GM18505 (cell line): Measurements from ENCODE around the gene TFEB.

ENCODE experiments used
- ATAC-seq: cut with Tn5 transposase; IDR thresholded peaks from one replicate; pipeline ENCODE4 v1.9.1; 2021; ENCODE audit not compliant: unreplicated experiment
- POLR2A ChIP-seq: IDR thresholded peaks from 4 replicates; pipeline ENCODE4 v1.6.1; 2011; ENCODE audit warnings: borderline replicate concordance; ENCODE audit not compliant: insufficient read depth, insufficient read length; ENCODE audit errors: extremely low read depth

Gene TFEB

GRCh38 chr6:41729624-41730023 is 5.8 kb downstream of the TFEB start:
- ATAC-seq = no peak
- TF ChIP-seq POLR2A = no peak

GRCh38 chr6:41728954-41729353 is 6.5 kb downstream of the TFEB start:
- peak; percentile 33 for TF ChIP-seq POLR2A
- no peak for ATAC-seq

DNA sequence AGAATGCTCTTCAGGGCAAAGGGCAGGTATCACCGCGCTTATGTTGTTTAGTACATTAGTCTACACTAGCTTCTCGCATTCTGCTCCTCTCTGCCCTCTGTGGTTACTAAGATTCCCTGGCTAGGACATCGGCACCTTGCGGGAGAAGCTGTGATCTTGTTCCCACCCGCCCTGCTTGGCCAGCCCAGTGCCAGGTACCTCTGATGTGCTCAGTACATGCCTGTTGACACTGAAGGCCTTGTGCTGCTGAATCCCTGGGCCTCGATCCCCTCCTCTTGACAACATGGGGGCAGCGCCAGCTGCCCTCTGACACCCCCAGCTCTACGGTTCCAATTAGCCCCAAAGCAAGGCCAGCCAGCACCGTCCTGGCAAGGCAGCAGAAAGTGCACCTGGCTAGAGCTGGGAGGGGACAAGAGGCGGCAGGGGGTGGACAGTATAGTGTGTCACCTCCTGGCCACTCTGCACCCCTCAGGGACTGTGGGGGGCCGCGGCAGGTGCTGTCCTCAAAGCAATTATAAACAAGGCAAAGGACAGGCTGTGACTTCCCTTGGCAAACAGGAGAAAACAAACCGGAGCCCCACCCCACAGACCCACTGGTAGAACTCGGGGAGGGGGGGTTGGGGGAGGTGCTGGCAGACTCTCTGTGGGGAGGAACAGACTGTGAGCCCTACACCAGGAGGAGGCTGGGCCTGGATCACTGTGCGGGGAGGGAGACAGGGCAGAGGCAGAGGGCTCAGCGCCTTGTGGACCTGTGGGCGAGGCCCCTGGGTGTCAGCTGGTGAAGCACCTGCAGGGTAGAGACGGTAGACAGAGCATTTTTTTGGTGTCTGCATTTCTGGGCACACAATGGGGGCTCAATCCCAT is 7.1 kb downstream of the TFEB start:
- no peak for ATAC-seq
- TF ChIP-seq POLR2A = no peak

GRCh38 chr6:41727705-41728072 is 7.7 kb downstream of the TFEB start:
- no peak for TF ChIP-seq POLR2A
- ATAC-seq = no peak

- no peak for ATAC-seq
- no peak for TF ChIP-seq POLR2A
These were observed 8.5 kb downstream of the TFEB start for GRCh38 chr6:41726876-41727275.

DNA sequence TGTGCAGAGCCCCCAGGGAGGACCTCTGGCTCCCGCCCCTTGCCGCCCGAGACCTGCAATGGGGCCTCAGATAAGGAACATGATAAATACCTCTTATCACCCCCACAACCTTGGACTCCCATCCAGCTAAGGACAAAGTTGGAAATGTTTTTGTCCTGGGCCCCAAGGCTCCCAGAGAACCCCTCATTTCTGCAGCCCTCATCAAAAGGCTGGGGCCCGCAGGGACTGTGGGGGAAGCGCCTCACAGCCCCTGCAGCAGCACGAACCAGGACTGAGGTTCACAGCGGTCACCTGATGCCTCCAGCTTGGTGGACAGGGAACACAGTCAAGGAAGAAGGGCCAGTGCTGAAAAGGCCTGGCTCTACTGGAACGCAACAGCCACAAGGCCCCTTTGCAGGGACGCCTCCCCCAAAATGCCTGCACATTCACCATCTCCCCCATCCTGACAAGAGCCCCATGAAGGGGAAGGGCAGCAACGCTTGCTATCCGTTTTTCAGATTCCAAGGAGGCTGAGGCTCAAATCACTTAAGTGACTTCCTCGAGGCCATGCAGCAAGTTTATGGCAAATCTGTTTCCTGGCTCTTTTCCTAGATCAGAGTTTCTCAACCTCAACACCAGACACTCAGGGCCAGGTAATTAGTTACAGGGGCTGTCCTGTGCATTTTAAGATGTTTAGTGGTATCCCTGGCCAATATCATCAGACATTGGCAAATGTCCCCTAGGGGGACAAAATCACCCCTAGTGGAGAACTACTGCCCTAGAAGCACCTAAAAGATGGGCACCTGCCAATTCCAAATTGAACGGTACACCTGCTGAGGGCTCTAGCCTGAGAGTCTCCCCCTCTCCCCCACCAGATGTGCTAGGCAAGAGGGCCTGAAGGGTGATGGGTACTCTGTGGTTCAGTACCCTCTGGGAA is 10.6 kb downstream of the TFEB start:
- ATAC-seq = no peak
- no peak for TF ChIP-seq POLR2A

- TF ChIP-seq POLR2A = no peak
- ATAC-seq = no peak
These were observed 11.2 kb downstream of the TFEB start for GRCh38 chr6:41724228-41724580.

DNA sequence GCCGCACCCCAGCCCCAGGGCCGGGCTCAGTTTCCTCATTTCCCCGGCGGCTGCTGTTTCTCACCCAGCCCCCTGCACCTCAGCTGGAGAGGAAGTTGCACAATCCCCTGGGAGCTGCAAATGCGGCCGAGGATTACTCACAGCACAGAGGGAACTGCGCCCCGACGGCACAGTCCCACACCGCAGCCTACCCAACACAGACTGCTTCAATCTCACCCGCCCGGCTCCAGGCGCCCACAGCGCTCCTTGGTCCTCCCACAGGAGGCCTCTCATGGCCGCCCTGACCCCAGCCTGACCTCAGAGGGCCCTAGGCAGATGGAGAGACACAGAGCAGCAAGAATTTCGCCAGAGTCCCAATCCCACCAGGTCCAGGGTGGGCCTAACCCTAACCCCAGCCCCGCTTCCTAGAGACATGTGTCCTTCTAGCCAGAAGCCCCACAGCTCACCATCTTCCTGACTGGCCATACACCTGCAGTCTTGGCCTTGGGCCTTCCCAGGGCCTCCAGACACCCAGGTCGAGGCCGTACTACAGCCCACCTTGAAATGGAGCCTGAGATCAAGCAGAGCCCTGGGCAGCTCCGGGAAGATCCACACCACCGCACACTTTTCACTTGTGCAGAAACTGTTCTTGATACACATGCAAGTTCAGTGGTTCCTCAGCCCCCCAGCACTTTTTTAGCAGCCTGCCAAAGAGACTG is 11.7 kb downstream of the TFEB start:
- peak; percentile 71 for TF ChIP-seq POLR2A
- peak; percentile 63 for ATAC-seq

GRCh38 chr6:41722969-41723529 is 12.4 kb downstream of the TFEB start:
- ATAC-seq = peak; percentile 9
- TF ChIP-seq POLR2A = no peak

GRCh38 chr6:41721414-41721813 is 14.0 kb downstream of the TFEB start:
- TF ChIP-seq POLR2A = no peak

DNA sequence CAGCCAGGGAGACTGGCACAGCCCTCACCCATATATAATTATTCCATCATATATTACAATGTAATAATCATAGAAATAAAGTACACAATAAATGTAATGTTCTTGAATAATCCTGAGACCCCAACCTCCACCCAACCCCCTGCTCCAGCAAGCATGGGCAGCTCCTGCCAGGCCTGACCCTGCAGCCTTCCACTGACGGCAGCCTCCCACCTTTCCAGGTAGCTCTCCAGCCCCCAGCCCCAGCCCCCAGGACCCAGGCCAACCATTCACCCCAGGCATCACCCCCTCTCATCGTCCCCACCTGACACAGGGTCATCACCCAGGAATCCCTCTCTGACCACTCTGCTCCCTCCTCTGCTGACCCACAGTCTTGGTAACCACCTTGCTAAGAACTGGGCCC is 14.6 kb downstream of the TFEB start:
- TF ChIP-seq POLR2A = no peak
- no peak for ATAC-seq

More at GRCh38 chr6:41721414-41721813, 14.0 kb downstream of the TFEB start:
- no peak for ATAC-seq

DNA sequence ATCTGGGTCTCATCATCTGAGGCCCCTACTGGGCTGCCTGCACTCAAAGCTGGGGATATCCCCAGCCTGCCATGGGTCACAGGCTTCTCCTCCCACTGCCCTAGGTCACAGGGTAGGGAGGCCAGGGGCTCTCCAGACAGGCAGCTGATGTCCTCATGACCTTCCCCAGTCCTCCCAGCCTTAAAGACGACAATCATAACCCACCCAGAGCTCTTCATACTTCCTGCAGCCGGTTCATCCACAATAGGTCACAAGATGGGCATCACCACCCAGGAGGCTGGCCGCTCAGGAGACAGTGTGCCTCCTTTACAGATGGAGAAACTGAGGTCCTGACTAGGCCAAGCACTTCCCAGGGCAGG is 15.2 kb downstream of the TFEB start:
- TF ChIP-seq POLR2A = no peak
- ATAC-seq = no peak
